ENCODE measurements around the gene WNT16. TPM values are rescaled to one million over a fixed set of nuclear protein-coding genes. Genes with fewer than 3 reads are reported as not detected.

Gene WNT16
- total and polyA plus RNA-seq, 2 of the 8 experiments (the other 6 are each of a cell fraction or from before 2014, with no cell fraction given) = 0.11 to 0.52 TPM

DNA sequence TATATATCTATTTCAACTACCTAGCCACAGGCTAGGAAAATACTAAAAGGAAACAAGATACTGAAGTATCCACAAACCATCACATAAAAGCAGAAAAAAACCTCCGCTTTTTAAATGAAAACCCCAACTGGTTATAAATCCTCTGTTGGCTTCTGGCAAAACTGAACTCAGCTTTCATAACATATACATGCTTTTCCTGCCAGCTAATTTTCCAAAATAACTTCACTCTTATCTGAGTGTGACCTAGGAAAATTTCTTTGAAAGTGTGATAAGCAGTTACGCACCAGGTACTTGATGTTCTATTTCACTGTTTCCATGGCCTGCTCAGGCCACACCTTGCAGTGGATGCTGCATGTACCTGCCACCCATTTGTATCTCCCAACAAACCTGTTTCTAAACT lies 55.5 kb downstream of the WNT16 start:
- WGBS, 2 experiments (ENCODE audit: extremely low coverage in 1 of 2, insufficient coverage in 1 of 2, insufficient read length in 1 of 2, insufficient replicate concordance in 2 of 2, low coverage in 1 of 2, low lambda C conversion rate in 2 of 2, missing lambda C conversion rate in 1 of 2) = 88% methylated on average over 2 of the region's 2 CpGs; no CpG with 5 or more reads in 1 of the 2 experiments
- no peak for TF ChIP-seq HDAC6 (IDR thresholded peaks at IDR 0.05; ENCODE audit: low read depth, low read length)
- DNase-seq (ENCODE audit: low read depth in 1 of 2, low spot score in 2 of 2) (no peak), FAIRE-seq (no peak)
- Histone ChIP-seq H3K79me2 (ENCODE audit: control insufficient read depth in 1 of 2, insufficient read depth in 2 of 2, low read length in 2 of 2) (peaks cover 0 to 81% of the 10 kb centered on the region in 2 experiments; a peak in 3 of 4 replicates), H4K91ac (replicated peaks; ENCODE audit: insufficient read length, low read length) (no peak overlapping the region), H3K56ac (replicated peaks; ENCODE audit: insufficient read length, low read depth, low read length) (no peak overlapping the region), H2BK20ac (ENCODE audit: low read length) (no peak overlapping the region), H2BK120ac (replicated peaks; ENCODE audit: low read depth, low read length) (no peak overlapping the region), H3K18ac (ENCODE audit: extremely low read depth, low read length) (no peak overlapping the region), H3K9me3 (ENCODE audit: insufficient read depth in 2 of 2, low read depth in 1 of 2, low read length in 1 of 2) (no peaks in the 10 kb centered on the region), H3K14ac (ENCODE audit: insufficient read length) (no peak overlapping the region), H4K5ac (ENCODE audit: insufficient read length, low read depth, low read length) (no peak overlapping the region), H3K27me3 (replicated peaks in 1 of 4; ENCODE audit: control insufficient read depth in 3 of 4, extremely low read depth in 1 of 4, insufficient read depth in 3 of 4, low read length in 3 of 4) (no peaks in the 10 kb centered on the region), H2AK5ac (ENCODE audit: low read depth, low read length) (no peak overlapping the region), H4K8ac (ENCODE audit: extremely low read depth, insufficient read depth, low read length) (no peak overlapping the region), H3K23ac (ENCODE audit: insufficient read length) (no peak overlapping the region), H2BK5ac (ENCODE audit: low read depth, low read length) (no peak overlapping the region), H3K4me1 (replicated peaks in 1 of 4; ENCODE audit: control insufficient read depth in 3 of 4, insufficient read depth in 4 of 4, low read length in 3 of 4) (no peaks in the 10 kb centered on the region), H3K36me3 (ENCODE audit: control insufficient read depth in 2 of 4, insufficient read depth in 4 of 4, low read length in 3 of 4) (peaks cover 0 to 9% (median 0%) of the 10 kb centered on the region in 4 experiments; a peak in 5 of 8 replicates), H3K9ac (replicated peaks in 1 of 4; ENCODE audit: extremely low read depth in 1 of 4, low read depth in 3 of 4, low read length in 3 of 4) (no peak overlapping the region), H3K79me1 (ENCODE audit: low read depth, low read length) (no peaks in the 10 kb centered on the region; the same call in 1 of the 2 replicates), H3K27ac (ENCODE audit: low read depth, low read length) (no peak overlapping the region), H3K4ac (replicated peaks; ENCODE audit: insufficient read length, low read depth, low read length) (no peak overlapping the region), H2BK15ac (ENCODE audit: low read length) (no peak overlapping the region), H4K20me1 (replicated peaks in 1 of 2; ENCODE audit: control insufficient read depth in 1 of 2, insufficient read depth in 2 of 2, low read length in 2 of 2) (peaks cover 3 to 8% of the 10 kb centered on the region in 2 experiments), H2BK12ac (ENCODE audit: low read depth, low read length) (no peak overlapping the region), H3K4me2 (ENCODE audit: insufficient read depth in 1 of 2, low read depth in 2 of 2, low read length in 2 of 2) (no peak overlapping the region), H3K23me2 (ENCODE audit: low read depth, low read length) (no peaks in the 10 kb centered on the region), H3K4me3 (ENCODE audit: extremely low read depth in 1 of 4, insufficient read depth in 2 of 4, low read depth in 3 of 4, low read length in 4 of 4) (no peak overlapping the region), H2AFZ (ENCODE audit: low read length) (no peak overlapping the region)
- ChIA-PET POLR2A (ENCODE audit: partially characterized antibody) (interaction anchor here (1.6 to 5.9 kb wide), 2 partner anchors 9 to 12 kb away, joined by 4 to 30 read pairs; partner anchors contain the start of gene FAM3C), CTCF (ENCODE audit: partially characterized antibody) (interaction anchor here (0.7 to 2.4 kb wide), 4 partner anchors 9 to 19 kb away, joined by 3 to 14 read pairs (median 4); partner anchors contain the start of gene FAM3C)

All from H1 (cell line).